Transverse colon (tissue), 4 donors: ENCODE data around the gene GTF3C5. TPM values are rescaled to one million over a fixed set of nuclear protein-coding genes. Genes with fewer than 3 reads are reported as not detected.

Experiments
- DNase-seq: peaks from one replicate; pipeline ENCODE4 v3.0.0-alpha.2; 2019
- H3K27ac ChIP-seq, 4 donors: fragments of 200-600 bp; sonication (generic); 2 replicates each; pipeline ENCODE4 v1.5.1; 2016 to 2018; ENCODE audit warnings: inconsistent platforms in 4 of 4
- H3K27me3 ChIP-seq: fragments of 200-600 bp; sonication (generic); 2 replicates; pipeline ENCODE4 v1.5.1; 2017; ENCODE audit warnings: inconsistent platforms
- H3K36me3 ChIP-seq, 4 donors: fragments of 200-600 bp; sonication (generic); 2 replicates each; pipeline ENCODE4 v1.5.1; 2017 to 2019; ENCODE audit warnings: inconsistent platforms in 4 of 4
- H3K4me1 ChIP-seq, 4 donors: fragments of 200-600 bp; sonication (generic); 2 replicates each; pipeline ENCODE4 v1.5.1; 2017 to 2020; ENCODE audit warnings: inconsistent platforms in 4 of 4
- H3K4me3 ChIP-seq, 4 donors: fragments of 200-600 bp; sonication (generic); 1 replicate in 1 of 4; 2 replicates in 3 of 4; pipeline versions ENCODE4 v1.5.1 to v1.6.1; 2017 to 2019; ENCODE audit warnings: inconsistent platforms in 4 of 4
- H3K9me3 ChIP-seq, 2 donors: fragments of 200-600 bp; sonication (generic); 2 replicates each; pipeline ENCODE4 v1.5.1; 2017 to 2019; ENCODE audit warnings: inconsistent platforms in 2 of 2
- CTCF ChIP-seq, 5 experiments: fragments of 200-600 bp in 3 of 5; fragments of 450-650 bp in 2 of 5; sonication (generic) in 3 of 5; IDR thresholded peaks; 1 replicate in 2 of 5; 2 replicates in 3 of 5; pipeline ENCODE4 v1.5.1; 2016 to 2017; ENCODE audit warnings: antibody characterized with exemption in 5 of 5, inconsistent platforms in 3 of 5, mild to moderate bottlenecking in 2 of 5, moderate library complexity in 1 of 5
- EP300 ChIP-seq: sonication (generic); formaldehyde crosslinking; IDR thresholded peaks from one replicate; pipeline ENCODE4 v1.6.1; 2017; ENCODE audit warnings: antibody characterized with exemption, low read depth
- POLR2A ChIP-seq: fragments of 450-650 bp; IDR thresholded peaks from one replicate; pipeline ENCODE4 v1.6.1; 2016; ENCODE audit warnings: antibody characterized with exemption, mild to moderate bottlenecking, moderate library complexity
- POLR2AphosphoS5 ChIP-seq, 3 donors: sonication (generic); formaldehyde crosslinking; IDR thresholded peaks; one replicate each; pipeline ENCODE4 v1.6.1; 2016; ENCODE audit warnings: antibody characterized with exemption in 3 of 3
- WGBS, 2 donors: methylation state at CpG; one replicate each; pipeline ENCODE4 v1.1.5; 2018; ENCODE audit warnings: low coverage in 1 of 2; 5-methylcytosine and 5-hydroxymethylcytosine counted together
- in situ Hi-C, 4 donors: fragments of 200-750 bp; cut with MboI; loops; one replicate each; pipeline versions ENCODE4 v1.15.0 to v1.15.1; 2017; ENCODE audit warnings: low sequenced_read_pairs in 3 of 4, low pct_ligation_motif_present in 1 of 4, low pct_unique_long_range_greater_than_20kb in 1 of 4
- intact Hi-C: fragments of 100-400 bp; cut with DNase I; formaldehyde crosslinking; loops from one replicate; pipeline ENCODE4 v1.15.1; 2023; ENCODE audit warnings: low total_unique reads
- total RNA-seq, 4 donors: library from RNA; depleted of rRNA; stranded (reverse); fragments of >200 nt; gene quantifications; one replicate each; pipeline ENCODE4 v1.1.0, GENCODE V29; 2016

The GTF3C5 gene
- total RNA-seq, 4 donors from 2014 or later = 44.5 to 56.9 (median 50.2) TPM

GRCh38 chr9:132998831-132999635, 31.8 kb upstream of the GTF3C5 start:
- peaks cover 83% of the 10 kb centered on the region for H3K27me3 ChIP-seq
- intact Hi-C loops = no loop called here

GRCh38 chr9:133002147-133003070, 28.4 kb upstream of the GTF3C5 start:
- H3K4me3 ChIP-seq = no peak overlapping the region
- H3K27ac ChIP-seq = no peak overlapping the region
- intact Hi-C loops (no loop called here), in situ Hi-C loops (no loop called here)
- TF ChIP-seq EP300 = no peak
- no peak for TF ChIP-seq POLR2A
- no peak for TF ChIP-seq POLR2AphosphoS5 (IDR thresholded peaks at IDR 0.05)
- no peak for TF ChIP-seq CTCF (IDR thresholded peaks at IDR 0.05)
- DNase-seq = no peak
- no peaks in the 10 kb centered on the region for H3K9me3 ChIP-seq
- no peaks in the 10 kb centered on the region for H3K36me3 ChIP-seq
- WGBS, 2 donors = 44 to 68% methylated on average over 3 to 13 of the region's 13 CpGs
- peaks cover 85% of the 10 kb centered on the region for H3K27me3 ChIP-seq
- no peaks in the 10 kb centered on the region for H3K4me1 ChIP-seq

More at GRCh38 chr9:132998831-132999635, 31.8 kb upstream of the GTF3C5 start:
- DNase-seq = no peak
- Histone ChIP-seq H3K36me3 (no peaks in the 10 kb centered on the region), H3K9me3 (no peaks in the 10 kb centered on the region), H3K27ac (no peak overlapping the region), H3K4me3 (no peak overlapping the region), H3K4me1 (peaks cover 0 to 5% (median 0%) of the 10 kb centered on the region in 4 donors)
- TF ChIP-seq CTCF (IDR thresholded peaks at IDR 0.05) = no peak
- TF ChIP-seq POLR2AphosphoS5 (IDR thresholded peaks at IDR 0.05) = no peak
- TF ChIP-seq EP300 = no peak
- TF ChIP-seq POLR2A = no peak
- WGBS, 2 donors = 40 to 77% methylated on average over 10 to 18 of the region's 18 CpGs
- in situ Hi-C loops = no loop called here

- no peak overlapping the region for H3K27ac ChIP-seq
- H3K4me3 ChIP-seq = no peak overlapping the region
- H3K27me3 ChIP-seq = peaks cover 85% of the 10 kb centered on the region
- peaks cover 0 to 2% (median 1%) of the 10 kb centered on the region in 4 donors for H3K4me1 ChIP-seq
- no peak for DNase-seq
- no peaks in the 10 kb centered on the region for H3K36me3 ChIP-seq
- TF ChIP-seq POLR2A (no peak), CTCF (IDR thresholded peaks at IDR 0.05) (no peak), EP300 (no peak), POLR2AphosphoS5 (IDR thresholded peaks at IDR 0.05) (no peak)
- in situ Hi-C loops (no loop called here), intact Hi-C loops (no loop called here)
- H3K9me3 ChIP-seq = no peaks in the 10 kb centered on the region
- 67 to 75% methylated on average over 3 to 13 of the region's 13 CpGs for WGBS, 2 donors
Observed at GRCh38 chr9:133003071-133003461, 27.7 kb upstream of the GTF3C5 start.

- Histone ChIP-seq H3K9me3 (no peaks in the 10 kb centered on the region), H3K4me1 (peaks cover 4 to 8% (median 6%) of the 10 kb centered on the region in 4 donors), H3K27ac (no peak overlapping the region), H3K27me3 (peaks cover 88% of the 10 kb centered on the region), H3K36me3 (no peaks in the 10 kb centered on the region), H3K4me3 (no peak overlapping the region)
- intact Hi-C loops (no loop called here), in situ Hi-C loops (no loop called here)
- no peak for DNase-seq
- no peak for TF ChIP-seq POLR2AphosphoS5 (IDR thresholded peaks at IDR 0.05)
- no peak for TF ChIP-seq POLR2A
- no peak for TF ChIP-seq EP300
- no peak for TF ChIP-seq CTCF (IDR thresholded peaks at IDR 0.05)
- 61% methylated on average over 8 of the region's 9 CpGs; no CpG with 5 or more reads in 1 of the 2 donors for WGBS, 2 donors
Observed at GRCh38 chr9:133003671-133004090, 27.1 kb upstream of the GTF3C5 start.
